HS-27A (cell line): ENCODE measurements around the gene GRM1.
"Not testable (repeated sequence)": the region's sequence is repeated elsewhere in the genome, so short reads cannot be mapped to it uniquely, and the experiment has no call there.

Experiments
- DNase-seq: peaks from one replicate; pipeline ENCODE4 v3.0.0-alpha.2; 2012; ENCODE audit warnings: low read depth, missing footprints

GRM1 gene

GRCh38 chr6:146191166-146191565 lies 162.3 kb downstream of the GRM1 start:
- DNase-seq, result no peak

GRCh38 chr6:146191612-146192011 lies 162.8 kb downstream of the GRM1 start:
- DNase-seq, result no peak

- no peak for DNase-seq
Measured at GRCh38 chr6:146194434-146194833, 165.6 kb downstream of the GRM1 start.

DNA sequence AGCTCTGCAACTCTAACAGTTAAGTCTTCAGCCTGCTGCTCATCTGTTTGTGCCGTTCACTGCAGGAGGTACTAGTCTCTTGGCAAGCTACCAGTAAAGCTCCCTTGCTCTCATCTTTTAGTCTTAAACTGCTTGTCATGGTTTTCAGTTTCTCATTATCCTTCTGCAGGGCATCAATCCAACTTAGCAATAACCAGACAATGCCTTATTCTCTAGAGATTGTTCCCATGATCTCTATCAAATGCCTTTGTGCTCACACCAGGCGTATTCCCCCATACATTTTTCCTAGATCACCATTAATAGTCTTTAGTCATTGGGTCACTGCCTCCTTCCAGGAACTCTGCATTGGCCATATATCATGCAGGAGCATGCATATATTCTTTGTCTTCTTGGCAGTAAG lies 171.3 kb downstream of the GRM1 start:
- no peak for DNase-seq

- no peak for DNase-seq
Measured at GRCh38 chr6:146202570-146202969, 173.7 kb downstream of the GRM1 start.

DNA sequence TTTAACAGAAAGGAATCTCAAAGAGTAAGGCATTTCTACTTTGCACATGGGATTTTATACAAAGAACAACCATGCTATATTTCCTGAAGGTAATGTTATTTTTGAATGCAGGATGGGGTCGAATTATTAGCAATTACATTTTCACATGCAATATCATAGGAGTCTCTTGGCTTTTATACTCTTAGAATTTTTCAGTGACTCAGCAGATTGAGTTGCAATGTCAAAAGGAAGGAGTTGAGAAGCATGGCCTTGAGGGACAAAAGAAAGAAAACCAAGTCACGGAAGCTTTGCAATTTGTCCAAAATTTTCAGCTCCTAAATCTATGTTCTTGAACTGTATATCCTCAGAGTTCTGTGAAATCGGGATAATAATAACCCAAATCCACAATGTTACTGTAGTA lies 181.1 kb downstream of the GRM1 start:
- DNase-seq, result no peak

- no peak for DNase-seq
Measured at GRCh38 chr6:146210406-146211083, 181.7 kb downstream of the GRM1 start.

GRCh38 chr6:146211646-146212045 lies 182.8 kb downstream of the GRM1 start:
- no peak for DNase-seq

DNA sequence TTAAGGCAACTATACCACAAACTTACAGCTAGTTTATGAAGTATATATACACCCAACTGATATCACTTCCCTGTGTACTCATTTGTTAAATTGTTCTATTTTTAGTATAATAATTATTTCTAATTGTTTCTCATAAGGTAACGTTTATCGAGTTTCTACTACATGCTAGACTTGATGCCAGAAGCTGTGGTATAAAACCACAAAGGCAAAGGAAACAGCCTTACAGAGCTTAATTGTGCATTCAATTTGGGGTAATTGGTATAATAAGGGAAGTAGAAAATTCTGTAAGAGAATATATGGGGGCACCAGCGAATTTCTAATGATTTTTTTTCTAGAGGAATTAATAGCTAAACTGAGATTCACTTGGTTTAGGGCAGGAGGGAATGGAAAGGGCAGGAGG lies 183.9 kb downstream of the GRM1 start:
- no peak for DNase-seq

DNA sequence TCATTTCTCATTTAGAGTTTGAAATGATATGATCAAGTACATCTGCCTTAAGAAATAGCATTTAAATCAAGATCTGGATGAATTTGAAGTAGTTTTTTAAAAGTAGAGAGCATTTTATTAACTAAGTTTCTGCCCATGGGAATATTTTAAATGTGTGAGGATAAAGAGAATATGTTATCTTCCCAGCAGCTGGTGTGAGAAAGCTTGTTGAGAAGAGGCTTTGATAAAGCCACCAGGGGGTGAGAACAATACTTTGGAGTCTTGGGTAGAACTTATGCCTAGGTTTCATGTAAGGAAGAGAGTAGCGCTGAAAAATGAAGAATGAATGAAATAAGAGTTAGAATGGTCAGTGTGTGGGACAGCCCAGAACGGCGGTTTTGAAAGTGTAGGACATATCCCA lies 190.2 kb downstream of the GRM1 start:
- DNase-seq, result no peak

DNA sequence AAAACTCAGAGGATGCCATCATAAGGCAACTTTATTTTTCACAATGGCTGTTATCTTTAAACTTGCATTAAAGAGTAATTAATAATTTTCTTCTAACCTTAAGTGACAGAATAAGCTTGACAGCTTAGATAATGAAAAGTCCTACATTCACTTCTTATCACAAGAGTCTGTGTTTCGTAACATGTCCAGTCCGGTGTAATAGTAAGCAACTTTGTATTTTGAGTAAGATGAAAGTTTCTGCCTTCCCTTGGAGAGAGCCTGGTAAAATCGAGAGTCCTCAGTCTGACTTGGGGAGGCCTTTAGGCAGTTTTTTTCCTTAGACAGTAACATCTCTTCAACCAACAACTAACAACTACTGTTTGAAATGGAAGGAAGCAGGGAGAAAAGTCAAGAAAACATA lies 195.6 kb downstream of the GRM1 start:
- no peak for DNase-seq

DNA sequence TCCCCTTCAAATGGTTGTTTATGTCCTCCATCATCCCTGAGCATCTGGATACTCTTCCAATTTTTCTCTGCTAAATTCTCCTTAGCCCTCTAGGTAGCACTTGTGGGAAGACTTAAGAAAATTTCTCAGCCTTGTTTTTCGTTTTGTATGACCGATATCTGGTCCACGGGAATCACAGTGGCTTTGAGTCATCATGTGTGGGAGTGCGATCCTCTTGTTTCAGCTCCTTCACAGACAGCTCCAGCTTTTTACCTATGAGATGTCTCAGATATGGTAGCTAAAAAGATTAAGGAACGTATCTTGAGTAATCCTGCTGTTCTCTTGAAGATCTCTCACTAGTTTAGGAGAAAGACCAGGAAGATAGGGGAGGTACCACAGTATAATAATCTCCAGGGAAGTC lies 196.1 kb downstream of the GRM1 start:
- DNase-seq, result no peak

DNA sequence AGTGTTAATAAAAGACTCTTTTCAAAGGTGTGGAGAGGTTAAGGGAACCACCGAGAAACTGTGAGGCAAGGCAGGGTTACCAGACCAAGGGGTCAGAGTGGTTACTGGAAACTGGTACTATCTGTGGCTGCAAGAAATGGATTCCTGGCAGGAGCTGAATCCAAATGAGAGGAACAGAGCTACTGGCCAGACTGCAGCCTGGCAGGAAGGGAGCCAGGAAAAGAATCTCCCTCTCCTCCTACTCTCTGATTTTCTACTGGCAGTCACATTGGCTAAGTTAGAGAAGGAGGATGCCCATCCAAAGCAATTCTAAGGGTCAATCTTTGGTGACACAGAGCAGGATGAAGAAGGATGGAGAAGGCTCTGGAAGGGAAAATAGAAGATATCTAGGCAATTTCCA lies 211.5 kb downstream of the GRM1 start:
- no peak for DNase-seq

GRCh38 chr6:146240807-146241206 lies 211.9 kb downstream of the GRM1 start:
- DNase-seq, result no peak

DNA sequence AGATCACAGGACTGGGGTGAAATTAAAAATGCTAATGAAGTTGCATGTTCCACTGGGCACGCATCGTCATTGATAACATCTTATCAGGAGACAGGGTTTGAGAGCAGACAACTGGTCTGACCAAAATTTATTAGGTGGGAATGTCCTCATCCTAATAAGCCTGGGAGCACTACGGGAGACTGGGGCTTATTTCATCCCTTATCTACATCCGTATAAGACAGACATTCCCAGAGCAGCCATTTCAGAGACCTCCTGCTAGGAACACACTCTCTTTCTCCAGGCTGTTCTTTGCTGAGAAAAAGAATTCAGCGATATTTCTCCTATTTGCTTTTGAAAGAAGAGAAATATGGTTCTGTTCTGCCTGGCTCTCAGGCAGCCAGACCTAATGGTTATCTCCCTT lies 214.8 kb downstream of the GRM1 start:
- DNase-seq, result not testable (repeated sequence)

- no peak for DNase-seq
Measured at GRCh38 chr6:146244630-146245143, 215.8 kb downstream of the GRM1 start.

DNA sequence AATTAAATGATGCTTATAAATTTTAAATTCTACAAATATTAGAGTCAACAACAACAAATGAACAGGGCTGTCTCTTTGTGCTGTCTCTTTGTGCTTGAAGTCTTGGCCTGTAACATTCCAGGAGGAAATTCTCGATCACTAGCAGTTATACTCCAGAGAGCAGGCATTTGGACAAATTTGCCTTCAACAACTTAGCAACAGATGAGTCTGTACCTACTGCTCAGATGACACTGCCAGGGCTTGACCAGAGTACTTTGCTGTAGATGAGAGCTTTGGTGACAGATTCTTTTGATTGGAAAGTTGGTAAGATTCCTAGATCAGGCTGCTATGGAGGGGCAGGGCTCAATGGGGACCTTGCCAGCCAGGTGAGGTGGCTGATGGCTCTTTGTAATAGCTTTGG lies 217.2 kb downstream of the GRM1 start:
- no peak for DNase-seq

- DNase-seq, result no peak
Measured at GRCh38 chr6:146253691-146254090, 224.8 kb downstream of the GRM1 start.

GRCh38 chr6:146258206-146258605 lies 229.3 kb downstream of the GRM1 start:
- DNase-seq, result no peak

- DNase-seq, result no peak
Measured at GRCh38 chr6:146260886-146261285, 232.0 kb downstream of the GRM1 start.

DNA sequence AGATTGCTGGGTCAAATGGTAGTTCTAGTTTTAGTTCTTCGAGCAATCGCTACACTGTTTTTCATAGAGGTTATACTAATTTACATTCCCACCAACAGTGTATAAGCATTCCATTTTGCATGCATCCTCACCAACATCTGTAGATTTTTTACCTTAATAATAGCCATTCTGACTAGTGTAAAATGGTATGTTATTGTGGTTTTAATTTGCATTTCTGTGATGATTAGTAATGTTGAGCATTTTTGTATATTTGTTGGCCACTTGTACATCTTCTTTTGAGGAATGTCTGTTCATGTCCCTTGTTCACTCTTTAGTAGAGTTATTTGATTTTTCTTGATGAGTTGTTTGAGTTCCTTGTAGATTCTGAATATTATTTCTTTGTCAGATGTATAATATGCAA lies 236.2 kb downstream of the GRM1 start:
- DNase-seq, result no peak

- no peak for DNase-seq
Measured at GRCh38 chr6:146267447-146267846, 238.6 kb downstream of the GRM1 start.

GRCh38 chr6:146267946-146268345 lies 239.1 kb downstream of the GRM1 start:
- DNase-seq, result no peak

DNA sequence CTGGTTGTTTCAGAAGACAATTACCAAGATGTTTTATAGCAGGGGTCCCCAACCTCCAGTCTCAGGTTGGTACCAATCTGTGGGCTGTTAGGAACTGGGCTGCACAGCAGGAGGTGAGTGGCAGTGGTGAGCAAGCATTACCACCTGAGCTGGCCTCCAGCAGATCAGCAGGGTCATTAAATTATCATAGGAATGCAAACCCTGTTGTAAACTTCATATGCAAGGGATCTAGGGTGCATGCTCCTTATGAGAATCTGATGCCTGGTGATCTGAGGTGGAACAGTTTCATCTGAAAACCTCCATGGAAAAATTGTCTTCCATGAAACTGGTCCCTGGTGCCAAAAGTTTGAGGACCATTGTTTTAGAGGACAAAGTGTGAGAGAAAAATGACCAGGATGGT lies 240.6 kb downstream of the GRM1 start:
- DNase-seq, result no peak
